GM12891 (cell line): ENCODE measurements around the gene ARRB1.

Source experiments
- PAX5 ChIP-seq: IDR thresholded peaks from 2 replicates; pipeline ENCODE4 v1.6.1; 2011; ENCODE audit warnings: low read length, moderate library complexity, mild to moderate bottlenecking; ENCODE audit not compliant: insufficient read depth, severe bottlenecking
- POLR2A ChIP-seq: IDR thresholded peaks from 2 replicates; pipeline ENCODE4 v1.6.1; 2011; ENCODE audit warnings: low read depth, low read length, control low read depth
- POLR2AphosphoS5 ChIP-seq: IDR thresholded peaks from 2 replicates; pipeline ENCODE4 v1.6.1; 2011; ENCODE audit warnings: low read depth, low read length, control low read depth
- POU2F2 ChIP-seq: IDR thresholded peaks from 2 replicates; pipeline ENCODE4 v1.6.1; 2011; ENCODE audit warnings: low read depth, mild to moderate bottlenecking, control low read depth, low read length, moderate library complexity
- SPI1 ChIP-seq: IDR thresholded peaks from 2 replicates; pipeline ENCODE4 v1.6.1; 2011; ENCODE audit warnings: low read depth, low read length, control low read depth
- TAF1 ChIP-seq: IDR thresholded peaks from 2 replicates; pipeline ENCODE4 v1.6.1; 2011; ENCODE audit warnings: low read depth, low read length, control low read depth

GRCh38 chr11:75264356-75264755 lies 87.1 kb downstream of the ARRB1 start:
- TF ChIP-seq POLR2A (no peak), TAF1 (no peak), POLR2AphosphoS5 (no peak), SPI1 (no peak), PAX5 (no peak), POU2F2 (no peak)
